IMR-90 (cell line): ENCODE measurements around the gene RALA. TPM values are rescaled to one million over a fixed set of nuclear protein-coding genes. Genes with fewer than 3 reads are reported as not detected.

Source experiments
- ATAC-seq: fragments of 200-7000 bp; cut with Tn5 transposase; 2 replicates; pipeline ENCODE4 v1.9.1; 2020; ENCODE audit warnings: low read depth, mild to moderate bottlenecking, moderate library complexity
- BruUV-seq: library from RNA; stranded (reverse); fragments of 400-500 nt; replicated peaks from 2 replicates; lab custom pipeline; 2021; lab: Mats Ljungman, UMichigan
- CTCF ChIA-PET: fragments of 300-600 bp; formaldehyde crosslinking; extraction: SDS; loops from one replicate; lab custom pipeline; 2021; ENCODE audit warnings: antibody characterized with exemption; lab: Yijun Ruan, JAX
- POLR2A ChIA-PET: fragments of 300-600 bp; sonication (Branson Sonifier 250); formaldehyde crosslinking; loops from one replicate; lab custom pipeline; 2022; ENCODE audit warnings: antibody characterized with exemption; ENCODE audit not compliant: unreplicated experiment; lab: Charles Lee
- DNase-seq: peaks from one replicate; pipeline ENCODE4 v3.0.0; 2013
- H2AFZ ChIP-seq: replicated peaks from 2 replicates; pipeline ENCODE3; 2013; ENCODE audit warnings: low read length, mild to moderate bottlenecking; ENCODE audit not compliant: poor library complexity
- H2AK5ac ChIP-seq: 2 replicates; pipeline ENCODE4 v1.6.1; 2013; ENCODE audit warnings: low read depth, low read length, inconsistent platforms
- H2AK9ac ChIP-seq: replicated peaks from 2 replicates; pipeline ENCODE3; 2013; ENCODE audit warnings: mild to moderate bottlenecking, low read depth, low read length, moderate library complexity; ENCODE audit not compliant: poor library complexity
- H2BK120ac ChIP-seq: 2 replicates; pipeline ENCODE4 v1.6.1; 2013; ENCODE audit warnings: low read depth, low read length, inconsistent platforms
- H2BK15ac ChIP-seq: 3 replicates; pipeline ENCODE4 v1.6.1; 2013; ENCODE audit warnings: low read depth, low read length, inconsistent platforms
- H2BK20ac ChIP-seq: 2 replicates; pipeline ENCODE4 v1.6.1; 2013; ENCODE audit warnings: low read depth, mild to moderate bottlenecking, inconsistent platforms, low read length, moderate library complexity
- H2BK5ac ChIP-seq: 2 replicates; pipeline ENCODE4 v1.6.1; 2013; ENCODE audit warnings: mild to moderate bottlenecking, low read depth, low read length, inconsistent platforms; ENCODE audit not compliant: poor library complexity, severe bottlenecking
- H3K14ac ChIP-seq: replicated peaks from 2 replicates; pipeline ENCODE4 v1.6.1; 2013; ENCODE audit warnings: low read depth, low read length, inconsistent platforms
- H3K18ac ChIP-seq: 2 replicates; pipeline ENCODE4 v1.6.1; 2013; ENCODE audit warnings: low read depth, low read length, control low read depth
- H3K23ac ChIP-seq: 2 replicates; pipeline ENCODE4 v1.6.1; 2013; ENCODE audit warnings: low read depth, low read length, inconsistent platforms
- H3K27ac ChIP-seq: 2 replicates; pipeline ENCODE4 v1.5.1; 2013; ENCODE audit warnings: mild to moderate bottlenecking, control low read depth, low read length; ENCODE audit not compliant: insufficient read depth
- H3K27me3 ChIP-seq: 2 replicates; pipeline ENCODE4 v1.6.1; 2013; ENCODE audit warnings: low read length; ENCODE audit not compliant: control insufficient read depth, insufficient read depth
- H3K36me3 ChIP-seq: 2 replicates; pipeline ENCODE4 v1.6.1; 2013; ENCODE audit warnings: low read length, mixed read lengths; ENCODE audit not compliant: control insufficient read depth, insufficient read depth
- H3K4ac ChIP-seq: 2 replicates; pipeline ENCODE4 v1.6.1; 2013; ENCODE audit warnings: low read depth, low read length, inconsistent platforms
- H3K4me1 ChIP-seq: 2 replicates; pipeline ENCODE4 v1.6.1; 2013; ENCODE audit warnings: low read length, mixed read lengths; ENCODE audit not compliant: control insufficient read depth, insufficient read depth
- H3K4me2 ChIP-seq: 2 replicates; pipeline ENCODE4 v1.6.1; 2013; ENCODE audit warnings: low read depth, mild to moderate bottlenecking, control low read depth, low read length, moderate library complexity
- H3K4me3 ChIP-seq: 2 replicates; pipeline ENCODE4 v1.5.1; 2013; ENCODE audit warnings: low read depth, mild to moderate bottlenecking, control low read depth, low read length, moderate library complexity; ENCODE audit not compliant: insufficient read depth
- H3K56ac ChIP-seq: 2 replicates; pipeline ENCODE4 v1.6.1; 2013; ENCODE audit warnings: low read length, inconsistent platforms; ENCODE audit not compliant: insufficient read depth; ENCODE audit errors: extremely low read depth
- H3K79me1 ChIP-seq, 2 experiments: 2 replicates each; pipeline ENCODE4 v1.6.1; 2013; ENCODE audit warnings: low read length in 2 of 2, inconsistent platforms in 1 of 2, low read depth in 1 of 2
- H3K9ac ChIP-seq: 2 replicates; pipeline ENCODE4 v1.6.1; 2013; ENCODE audit warnings: low read depth, low read length, control low read depth
- H3K9me1 ChIP-seq: 2 replicates; pipeline ENCODE4 v1.6.1; 2013; ENCODE audit warnings: low read length, inconsistent platforms; ENCODE audit not compliant: insufficient read depth
- H3K9me3 ChIP-seq: 2 replicates; pipeline ENCODE4 v1.6.1; 2013; ENCODE audit warnings: low read length; ENCODE audit not compliant: control insufficient read depth, insufficient read depth
- H4K20me1 ChIP-seq: 2 replicates; pipeline ENCODE4 v1.6.1; 2013; ENCODE audit warnings: low read length, inconsistent platforms; ENCODE audit not compliant: insufficient read depth
- H4K5ac ChIP-seq: 2 replicates; pipeline ENCODE4 v1.6.1; 2013; ENCODE audit warnings: mild to moderate bottlenecking, low read depth, low read length, control low read depth
- H4K8ac ChIP-seq, 2 experiments: 2 replicates each; pipeline ENCODE4 v1.6.1; 2013; ENCODE audit warnings: low read depth in 2 of 2, low read length in 2 of 2, control low read depth in 1 of 2, inconsistent platforms in 1 of 2
- H4K91ac ChIP-seq: 2 replicates; pipeline ENCODE4 v1.6.1; 2013; ENCODE audit warnings: low read depth, low read length, inconsistent platforms; ENCODE audit not compliant: insufficient read depth
- CEBPB ChIP-seq: IDR thresholded peaks from 2 replicates; pipeline ENCODE4 v1.6.1; 2012; ENCODE audit warnings: low read depth, low read length, improper control_type of control experiment
- ELK1 ChIP-seq: fragments of 150-350 bp; IDR thresholded peaks from 2 replicates; pipeline ENCODE4 v1.6.1; 2016; ENCODE audit warnings: low read depth, mild to moderate bottlenecking, low read length, moderate library complexity, borderline replicate concordance
- FOS ChIP-seq: fragments of 150-350 bp; IDR thresholded peaks from 2 replicates; pipeline ENCODE4 v1.6.1; 2016; ENCODE audit warnings: low read depth, low read length
- POLR2A ChIP-seq: IDR thresholded peaks from 2 replicates; pipeline ENCODE4 v1.6.1; 2012; ENCODE audit warnings: mild to moderate bottlenecking, low read depth, low read length
- RAD21 ChIP-seq: IDR thresholded peaks from 2 replicates; pipeline ENCODE4 v1.6.1; 2012; ENCODE audit warnings: low read length, improper control_type of control experiment
- RFX5 ChIP-seq: IDR thresholded peaks from 2 replicates; pipeline ENCODE4 v1.8.0; 2012; ENCODE audit warnings: low read depth, mild to moderate bottlenecking, low read length, moderate library complexity
- WGBS, 2 experiments: methylation state at CpG; one replicate each; pipeline versions ENCODE4 v1.1.5 to v1.1.7; 2013; ENCODE audit warnings: missing lambda C conversion rate in 2 of 2; ENCODE audit not compliant: insufficient read length in 1 of 2; ENCODE audit errors: extremely low coverage in 2 of 2; 5-methylcytosine and 5-hydroxymethylcytosine counted together
- dilution Hi-C: fragments of 300-500 bp; cut with HindIII; formaldehyde crosslinking; loops from one replicate; pipeline ENCODE4 v1.14.3; 2018; ENCODE audit warnings: low sequenced_read_pairs; ENCODE audit not compliant: unreplicated experiment
- in situ Hi-C: fragments of 300-500 bp; cut with MboI; formaldehyde crosslinking; loops from 3 replicates; pipeline ENCODE4 v1.14.3; 2019; ENCODE audit warnings: low sequenced_read_pairs, inconsistent platforms, mixed read lengths
- intact Hi-C: fragments of 100-400 bp; cut with micrococcal nuclease; formaldehyde crosslinking; loops from 2 replicates; pipeline ENCODE4 v1.10.0; 2022
- polyA plus RNA-seq, 3 experiments: library from polyadenylated mRNA; depleted of rRNA; stranded (reverse); fragments of >200 nt; gene quantifications; 2 replicates each; pipeline ENCODE4 v1.2.3, GENCODE V29; 2012; ENCODE audit warnings: low replicate concordance in 1 of 3
- total RNA-seq: library from RNA; depleted of rRNA; stranded (reverse); fragments of >200 nt; gene quantifications from 2 replicates; pipeline ENCODE4 v1.2.3, GENCODE V29; 2012

Gene RALA
- total and polyA plus RNA-seq, 2 of the 4 experiments (the other 2 are of a cell fraction), result 7.7 to 20.5 TPM

DNA sequence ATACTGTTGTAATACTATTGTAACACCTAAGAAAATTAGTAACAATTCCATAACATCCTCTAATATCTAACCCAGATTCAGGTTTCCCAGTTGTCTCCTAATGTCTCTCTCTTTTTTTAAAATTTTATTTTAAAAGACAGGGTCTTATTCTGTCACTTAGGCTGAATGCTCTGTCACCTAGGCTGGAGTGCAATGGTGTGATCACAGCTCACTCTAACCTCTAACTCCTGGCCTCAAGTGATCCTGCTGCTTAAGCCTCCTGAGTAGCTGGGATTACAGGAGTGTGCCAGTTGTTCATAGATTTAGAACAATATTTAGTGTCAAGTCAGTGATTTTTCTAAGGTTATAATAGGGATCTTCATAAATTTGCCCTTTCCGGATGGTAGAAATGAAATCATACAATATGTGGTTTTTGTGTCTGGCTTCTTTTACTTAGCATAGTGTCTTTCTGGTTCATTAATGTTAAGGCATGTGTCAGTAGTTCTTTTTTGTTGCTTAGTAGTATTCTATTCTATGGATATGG is 14.7 kb downstream of the RALA start:
- H4K8ac ChIP-seq, result no peak overlapping the region
- peaks cover 12 to 77% of the 10 kb centered on the region in 2 experiments for H3K79me1 ChIP-seq
- no peak overlapping the region for H2AK5ac ChIP-seq
- peaks cover 20% of the 10 kb centered on the region for H3K9me1 ChIP-seq
- H3K27me3 ChIP-seq, result no peaks in the 10 kb centered on the region
- H4K5ac ChIP-seq, result no peak overlapping the region
- dilution Hi-C loops, result no loop called here
- no peaks in the 10 kb centered on the region for H3K9me3 ChIP-seq
- no peak overlapping the region for H3K9ac ChIP-seq
- no peak overlapping the region for H2BK5ac ChIP-seq
- CTCF ChIA-PET, result no interaction called here
- no peak overlapping the region for H3K27ac ChIP-seq
- H2BK120ac ChIP-seq, result no peak overlapping the region
- no peak overlapping the region for H3K4ac ChIP-seq
- peaks cover 2% of the 10 kb centered on the region for H3K36me3 ChIP-seq
- no peak overlapping the region for H3K4me3 ChIP-seq
- BruUV-seq, result no TSS peak
- intact Hi-C loops, result no loop called here
- no peak for DNase-seq
- H2AK9ac ChIP-seq, result no peak overlapping the region
- ATAC-seq, result no peak
- TF ChIP-seq CEBPB, result no peak
- no peak for TF ChIP-seq FOS
- no peak for TF ChIP-seq ELK1
- no peak for TF ChIP-seq POLR2A
- TF ChIP-seq RAD21, result no peak
- no peak for TF ChIP-seq RFX5
- H3K18ac ChIP-seq, result no peak overlapping the region
- no peak overlapping the region for H3K4me2 ChIP-seq
- H2BK20ac ChIP-seq, result no peak overlapping the region
- no peak overlapping the region for H4K91ac ChIP-seq
- no CpG with 5 or more reads among the region's 1 CpG for WGBS, 2 experiments
- H3K14ac ChIP-seq, result no peak overlapping the region
- in situ Hi-C loops, result no loop called here
- H3K23ac ChIP-seq, result no peak overlapping the region
- H2AFZ ChIP-seq, result no peak overlapping the region
- peaks cover 74% of the 10 kb centered on the region for H4K20me1 ChIP-seq
- H3K56ac ChIP-seq, result no peak overlapping the region
- POLR2A ChIA-PET, result no interaction called here
- peaks cover 6% of the 10 kb centered on the region for H3K4me1 ChIP-seq
- no peak overlapping the region for H2BK15ac ChIP-seq
